H1 (cell line): ENCODE measurements around the gene DUOX1. TPM values are rescaled to one million over a fixed set of nuclear protein-coding genes. Genes with fewer than 3 reads are reported as not detected.

Experiments used
- CTCF ChIA-PET: fragments of 300-600 bp; sonication (Branson Sonifier 250); formaldehyde crosslinking; loops from one replicate; lab custom pipeline; 2021; ENCODE audit not compliant: partially characterized antibody; lab: Charles Lee
- POLR2A ChIA-PET: fragments of 300-600 bp; sonication (Branson Sonifier 250); formaldehyde crosslinking; loops from one replicate; lab custom pipeline; 2021; ENCODE audit warnings: inconsistent platforms; ENCODE audit not compliant: partially characterized antibody; lab: Charles Lee
- DNase-seq, 2 experiments: peaks; one replicate each; pipeline versions ENCODE4 v3.0.0 to v3.0.0-alpha.2; 2010 to 2022; ENCODE audit warnings: low spot score in 2 of 2, low read depth in 1 of 2, mixed read lengths in 1 of 2
- FAIRE-seq: peaks from 2 replicates; lab custom pipeline; 2011; peaks lifted over from hg19 to GRCh38; lab: Jason Lieb, UNC
- H2AFZ ChIP-seq: 2 replicates; pipeline ENCODE4 v1.8.1; 2012; ENCODE audit warnings: low read length, inconsistent platforms
- H2AK5ac ChIP-seq: 2 replicates; pipeline ENCODE4 v1.6.1; 2013; ENCODE audit warnings: low read depth, low read length
- H2BK120ac ChIP-seq: replicated peaks from 2 replicates; pipeline ENCODE3; 2013; ENCODE audit warnings: low read depth, low read length, inconsistent platforms
- H2BK12ac ChIP-seq: 2 replicates; pipeline ENCODE4 v1.6.1; 2013; ENCODE audit warnings: low read depth, low read length
- H2BK15ac ChIP-seq: 2 replicates; pipeline ENCODE4 v1.6.1; 2013; ENCODE audit warnings: low read length
- H2BK20ac ChIP-seq: 2 replicates; pipeline ENCODE4 v1.6.1; 2013; ENCODE audit warnings: low read length
- H2BK5ac ChIP-seq: 2 replicates; pipeline ENCODE4 v1.6.1; 2013; ENCODE audit warnings: low read depth, low read length
- H3K14ac ChIP-seq: 2 replicates; pipeline ENCODE4 v1.6.1; 2013; ENCODE audit warnings: inconsistent platforms; ENCODE audit not compliant: insufficient read length
- H3K18ac ChIP-seq: 2 replicates; pipeline ENCODE4 v1.6.1; 2013; ENCODE audit warnings: low read length; ENCODE audit errors: extremely low read depth
- H3K23ac ChIP-seq: 2 replicates; pipeline ENCODE4 v1.6.1; 2013; ENCODE audit warnings: inconsistent platforms; ENCODE audit not compliant: insufficient read length
- H3K23me2 ChIP-seq: 2 replicates; pipeline ENCODE4 v1.6.1; 2013; ENCODE audit warnings: low read depth, low read length
- H3K27ac ChIP-seq: 2 replicates; pipeline ENCODE4 v1.6.1; 2011; ENCODE audit warnings: low read depth, low read length, inconsistent platforms
- H3K27me3 ChIP-seq, 4 experiments: replicated peaks in 1 of 4; 1 replicate in 1 of 4; 2 replicates in 3 of 4; pipeline versions ENCODE4 v1.6.1 to v1.8.1; 2011 to 2013; ENCODE audit warnings: low read length in 3 of 4, mild to moderate bottlenecking in 3 of 4, inconsistent platforms in 2 of 4, mixed read lengths in 2 of 4, moderate library complexity in 1 of 4; ENCODE audit not compliant: control insufficient read depth in 3 of 4, insufficient read depth in 3 of 4; ENCODE audit errors: extremely low read depth in 1 of 4
- H3K36me3 ChIP-seq, 4 experiments: 2 replicates each; pipeline versions ENCODE4 v1.6.1 to v1.8.1; 2011 to 2013; ENCODE audit warnings: mild to moderate bottlenecking in 4 of 4, low read length in 3 of 4, moderate library complexity in 2 of 4, control low read depth in 1 of 4, inconsistent platforms in 1 of 4; ENCODE audit not compliant: insufficient read depth in 4 of 4, control insufficient read depth in 2 of 4
- H3K4ac ChIP-seq: replicated peaks from 2 replicates; pipeline ENCODE3; 2013; ENCODE audit warnings: low read length, low read depth, mixed read lengths, inconsistent platforms; ENCODE audit not compliant: insufficient read length
- H3K4me1 ChIP-seq, 4 experiments: replicated peaks in 1 of 4; 1 replicate in 1 of 4; 2 replicates in 3 of 4; pipeline versions ENCODE4 v1.6.1 to v1.8.1; 2011 to 2013; ENCODE audit warnings: low read length in 3 of 4, inconsistent platforms in 2 of 4, mixed read lengths in 1 of 4; ENCODE audit not compliant: insufficient read depth in 4 of 4, control insufficient read depth in 3 of 4
- H3K4me2 ChIP-seq, 2 experiments: 2 replicates each; pipeline versions ENCODE4 v1.6.1 to v1.8.1; 2011 to 2013; ENCODE audit warnings: low read depth in 2 of 2, low read length in 2 of 2, control low read depth in 1 of 2, inconsistent platforms in 1 of 2, mild to moderate bottlenecking in 1 of 2; ENCODE audit not compliant: insufficient read depth in 1 of 2
- H3K4me3 ChIP-seq, 4 experiments: fragments of 200-600, 300-600 bp in 1 of 4; sonication (generic), shearing (Covaris generic), sonication (Bioruptor Twin) in 1 of 4; 2 replicates each; pipeline versions ENCODE4 v1.5.1 to v1.8.1; 2011 to 2016; ENCODE audit warnings: low read length in 4 of 4, low read depth in 3 of 4, control low read depth in 2 of 4, inconsistent platforms in 2 of 4, mild to moderate bottlenecking in 2 of 4, mixed read lengths in 1 of 4, moderate library complexity in 1 of 4; ENCODE audit not compliant: insufficient read depth in 2 of 4; ENCODE audit errors: extremely low read depth in 1 of 4
- H3K56ac ChIP-seq: replicated peaks from 2 replicates; pipeline ENCODE3; 2013; ENCODE audit warnings: low read depth, mild to moderate bottlenecking, mixed read lengths, low read length, inconsistent platforms; ENCODE audit not compliant: insufficient read length
- H3K79me1 ChIP-seq: 2 replicates; pipeline ENCODE4 v1.6.1; 2013; ENCODE audit warnings: low read depth, low read length, control low read depth
- H3K79me2 ChIP-seq, 2 experiments: 2 replicates each; pipeline versions ENCODE4 v1.6.1 to v1.8.1; 2012 to 2013; ENCODE audit warnings: low read length in 2 of 2, mild to moderate bottlenecking in 2 of 2, inconsistent platforms in 1 of 2; ENCODE audit not compliant: insufficient read depth in 2 of 2, control insufficient read depth in 1 of 2
- H3K9ac ChIP-seq, 4 experiments: replicated peaks in 1 of 4; 1 replicate in 1 of 4; 2 replicates in 3 of 4; pipeline versions ENCODE4 v1.6.1 to v1.8.1; 2011 to 2013; ENCODE audit warnings: low read depth in 3 of 4, low read length in 3 of 4, control low read depth in 2 of 4, mild to moderate bottlenecking in 2 of 4, moderate library complexity in 2 of 4, inconsistent platforms in 1 of 4; ENCODE audit errors: extremely low read depth in 1 of 4
- H3K9me3 ChIP-seq, 2 experiments: 2 replicates each; pipeline versions ENCODE4 v1.6.1 to v1.8.1; 2012 to 2013; ENCODE audit warnings: mild to moderate bottlenecking in 2 of 2, moderate library complexity in 2 of 2, control low read depth in 1 of 2, inconsistent platforms in 1 of 2, low read depth in 1 of 2, low read length in 1 of 2, mixed read lengths in 1 of 2; ENCODE audit not compliant: insufficient read depth in 2 of 2
- H4K20me1 ChIP-seq, 2 experiments: replicated peaks in 1 of 2; 2 replicates each; pipeline versions ENCODE3 to v1.8.1; 2011 to 2013; ENCODE audit warnings: inconsistent platforms in 2 of 2, low read length in 2 of 2, mild to moderate bottlenecking in 1 of 2; ENCODE audit not compliant: insufficient read depth in 2 of 2, control insufficient read depth in 1 of 2
- H4K5ac ChIP-seq: 2 replicates; pipeline ENCODE4 v1.6.1; 2013; ENCODE audit warnings: low read length, low read depth, mixed read lengths, inconsistent platforms; ENCODE audit not compliant: insufficient read length
- H4K8ac ChIP-seq: 2 replicates; pipeline ENCODE4 v1.8.0; 2013; ENCODE audit warnings: mild to moderate bottlenecking, moderate library complexity, low read length, inconsistent platforms; ENCODE audit not compliant: insufficient read depth; ENCODE audit errors: extremely low read depth
- H4K91ac ChIP-seq: replicated peaks from 2 replicates; pipeline ENCODE3; 2013; ENCODE audit warnings: low read length, mixed read lengths, inconsistent platforms; ENCODE audit not compliant: insufficient read length
- E2F6 ChIP-seq: IDR thresholded peaks from 2 replicates; pipeline ENCODE4 v1.6.1; 2012; ENCODE audit warnings: inconsistent platforms
- JUND ChIP-seq: IDR thresholded peaks from 2 replicates; pipeline ENCODE4 v1.6.1; 2011; ENCODE audit warnings: mild to moderate bottlenecking, improper control_type of control experiment, low read length
- NRF1 ChIP-seq: IDR thresholded peaks from 2 replicates; pipeline ENCODE4 v1.6.1; 2011; ENCODE audit warnings: mild to moderate bottlenecking, low read depth, low read length, improper control_type of control experiment
- PHF8 ChIP-seq: fragments of 200-600 bp; sonication (generic); conservative IDR thresholded peaks from 2 replicates; pipeline ENCODE4 v1.7.1; 2012; ENCODE audit warnings: low read depth, mild to moderate bottlenecking, inconsistent platforms, low read length, moderate library complexity
- SIX5 ChIP-seq: IDR thresholded peaks from 2 replicates; pipeline ENCODE4 v1.6.1; 2011; ENCODE audit warnings: mild to moderate bottlenecking, low read depth, low read length
- WGBS, 2 experiments: shearing (Covaris generic) in 1 of 2; methylation state at CpG; one replicate each; pipeline versions ENCODE4 v1.1.6 to v1.1.7; 2013 to 2015; ENCODE audit warnings: low lambda C conversion rate in 2 of 2, mixed read lengths in 2 of 2, inconsistent platforms in 1 of 2, low coverage in 1 of 2, missing lambda C conversion rate in 1 of 2; ENCODE audit not compliant: insufficient replicate concordance in 2 of 2, insufficient coverage in 1 of 2, insufficient read length in 1 of 2; ENCODE audit errors: extremely low coverage in 1 of 2, missing lambda C conversion rate in 1 of 2; 5-methylcytosine and 5-hydroxymethylcytosine counted together
- polyA plus RNA-seq, 7 experiments: library from polyadenylated mRNA; depleted of rRNA in 3 of 7; stranded (reverse) in 5 of 7; unstranded in 2 of 7; fragments of >200 nt in 5 of 7; fragments of 200-250 nt in 2 of 7; gene quantifications; 1 replicate in 5 of 7; 2 replicates in 1 of 7; 4 replicates in 1 of 7; pipeline versions ENCODE4 v1.2.1 to v1.2.3, GENCODE V29; 2011 to 2013; ENCODE audit warnings: missing spikeins in 2 of 7, mixed read lengths in 2 of 7
- total RNA-seq: library from RNA; stranded (reverse); fragmentation: NEBNext Ultra II Directional; extraction: Animal tissue kit (Norgen Biotek cat#: 25700); gene quantifications from 2 replicates; pipeline ENCODE4 v1.2.1, GENCODE V29; 2021

The DUOX1 gene
- total and polyA plus RNA-seq, 2 of the 8 experiments (the other 6 are each of a cell fraction or from before 2014, with no cell fraction given): 0.84 to 1.4 TPM

GRCh38 chr15:45168751-45169551 is 39.2 kb downstream of the DUOX1 start:
- Histone ChIP-seq H3K4me2 (peak overlapping the region; percentile 9 to 19; a peak in 1 of 4 replicates), H4K5ac (no peak overlapping the region), H3K36me3 (no peaks in the 10 kb centered on the region; a peak in 1 of 8 replicates), H2BK15ac (no peak overlapping the region), H2AK5ac (no peak overlapping the region), H2BK12ac (no peak overlapping the region), H3K4me3 (no peak overlapping the region), H3K9ac (no peak overlapping the region; a peak in 1 of 7 replicates), H3K9me3 (no peaks in the 10 kb centered on the region), H3K4me1 (peaks cover 0 to 19% (median 13%) of the 10 kb centered on the region in 4 experiments; a peak in 5 of 7 replicates), H4K91ac (no peak overlapping the region), H2BK120ac (no peak overlapping the region), H2BK20ac (no peak overlapping the region), H3K27me3 (no peaks in the 10 kb centered on the region), H2BK5ac (peak overlapping the region; percentile 12; the same call in 1 of the 2 replicates), H2AFZ (no peak overlapping the region), H3K56ac (no peak overlapping the region), H3K79me2 (no peaks in the 10 kb centered on the region), H3K18ac (no peak overlapping the region), H4K20me1 (peaks cover 2 to 4% of the 10 kb centered on the region in 2 experiments), H3K23me2 (no peaks in the 10 kb centered on the region; the same call in 1 of the 2 replicates), H3K14ac (no peak overlapping the region), H3K4ac (no peak overlapping the region), H3K27ac (no peak overlapping the region; the same call in 1 of the 2 replicates), H3K23ac (no peak overlapping the region), H4K8ac (no peak overlapping the region), H3K79me1 (no peaks in the 10 kb centered on the region; the same call in 1 of the 2 replicates)
- no peak for TF ChIP-seq E2F6
- no peak for TF ChIP-seq NRF1
- TF ChIP-seq JUND: no peak
- no peak for TF ChIP-seq SIX5
- TF ChIP-seq PHF8: no peak
- 88% methylated on average over 9 of the region's 9 CpGs; no CpG with 5 or more reads in 1 of the 2 experiments for WGBS, 2 experiments
- no peak for DNase-seq
- ChIA-PET CTCF (interaction anchor here (0.6 to 41.8 kb wide), 14 partner anchors 11 to 1883 kb away, joined by 3 to 1117 read pairs (median 4); partner anchors contain the start of gene SHF), POLR2A (interaction anchor here (2.3 to 5.7 kb wide), 6 partner anchors 11 to 31 kb away, joined by 8 to 50 read pairs (median 18); partner anchors contain the start of gene SHF)
- no peak for FAIRE-seq
